HG02763 (cell line): ENCODE measurements around the gene SAP30BP.

ENCODE experiments used
- ATAC-seq: cut with Tn5 transposase; IDR thresholded peaks from one replicate; pipeline ENCODE4 v1.9.1; 2021; ENCODE audit warnings: mild to moderate bottlenecking, moderate library complexity; ENCODE audit not compliant: unreplicated experiment

The SAP30BP gene

DNA sequence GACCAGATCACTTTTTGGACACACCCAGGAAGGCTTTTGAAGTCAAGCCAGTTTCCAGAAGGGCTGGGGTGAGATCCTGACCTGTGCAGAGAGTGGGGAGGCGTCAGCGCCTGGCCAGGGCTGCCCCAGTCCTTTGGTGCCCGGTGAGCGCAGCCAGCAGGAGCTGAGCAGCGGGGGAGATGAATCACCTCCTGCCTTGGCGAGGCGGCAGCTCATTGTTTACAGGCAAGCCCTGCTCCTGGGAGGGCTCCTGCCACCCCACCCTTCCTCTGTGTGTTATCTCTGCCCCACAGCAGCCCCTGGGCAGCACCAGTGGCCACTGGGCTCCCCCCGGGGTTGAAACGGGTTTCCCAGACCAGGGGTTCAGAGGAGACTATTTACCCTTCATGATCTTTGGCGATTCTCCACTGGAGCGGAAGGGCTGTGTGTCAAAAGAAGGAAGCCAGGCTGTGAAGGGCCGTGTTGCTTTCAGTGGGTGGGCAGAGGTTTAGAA is 40.0 kb downstream of the SAP30BP start:
- no peak for ATAC-seq

DNA sequence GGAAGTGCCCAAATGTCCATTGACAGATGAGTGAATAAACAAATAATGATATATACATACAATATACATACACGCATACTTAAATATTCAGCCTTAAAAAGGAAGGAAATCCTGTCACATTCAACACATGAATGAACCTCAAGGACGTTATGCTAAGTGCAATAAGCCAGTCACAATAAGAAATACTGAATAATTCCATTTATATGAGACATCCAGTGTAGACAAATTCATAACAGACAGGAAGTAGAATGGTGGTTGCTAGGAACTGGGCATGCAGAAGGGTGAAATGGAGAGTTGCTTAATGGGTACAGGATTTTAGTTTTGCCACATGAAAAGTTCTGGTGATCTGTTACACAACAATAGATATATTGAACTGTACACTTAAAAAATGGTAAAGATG is 45.3 kb downstream of the SAP30BP start:
- ATAC-seq, result no peak

DNA sequence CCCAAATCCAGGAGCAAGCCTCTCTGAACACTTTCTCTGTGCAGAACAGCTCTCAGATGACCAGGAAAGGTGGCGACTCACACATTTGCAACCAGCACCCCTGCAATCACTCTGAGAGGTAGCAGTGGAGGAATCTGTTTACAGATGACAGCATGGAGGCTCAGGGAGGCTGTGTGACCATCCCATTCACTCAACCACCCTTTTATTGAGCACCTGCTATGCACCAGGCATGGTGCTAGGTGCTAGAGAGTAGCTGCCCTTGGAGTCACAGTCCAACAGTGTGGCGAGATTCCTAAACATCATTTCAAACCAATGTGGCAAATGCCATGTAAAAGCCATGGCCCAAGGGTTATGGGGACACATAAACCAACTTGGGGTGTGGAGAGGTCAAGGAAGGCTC is 52.6 kb downstream of the SAP30BP start:
- no peak for ATAC-seq

DNA sequence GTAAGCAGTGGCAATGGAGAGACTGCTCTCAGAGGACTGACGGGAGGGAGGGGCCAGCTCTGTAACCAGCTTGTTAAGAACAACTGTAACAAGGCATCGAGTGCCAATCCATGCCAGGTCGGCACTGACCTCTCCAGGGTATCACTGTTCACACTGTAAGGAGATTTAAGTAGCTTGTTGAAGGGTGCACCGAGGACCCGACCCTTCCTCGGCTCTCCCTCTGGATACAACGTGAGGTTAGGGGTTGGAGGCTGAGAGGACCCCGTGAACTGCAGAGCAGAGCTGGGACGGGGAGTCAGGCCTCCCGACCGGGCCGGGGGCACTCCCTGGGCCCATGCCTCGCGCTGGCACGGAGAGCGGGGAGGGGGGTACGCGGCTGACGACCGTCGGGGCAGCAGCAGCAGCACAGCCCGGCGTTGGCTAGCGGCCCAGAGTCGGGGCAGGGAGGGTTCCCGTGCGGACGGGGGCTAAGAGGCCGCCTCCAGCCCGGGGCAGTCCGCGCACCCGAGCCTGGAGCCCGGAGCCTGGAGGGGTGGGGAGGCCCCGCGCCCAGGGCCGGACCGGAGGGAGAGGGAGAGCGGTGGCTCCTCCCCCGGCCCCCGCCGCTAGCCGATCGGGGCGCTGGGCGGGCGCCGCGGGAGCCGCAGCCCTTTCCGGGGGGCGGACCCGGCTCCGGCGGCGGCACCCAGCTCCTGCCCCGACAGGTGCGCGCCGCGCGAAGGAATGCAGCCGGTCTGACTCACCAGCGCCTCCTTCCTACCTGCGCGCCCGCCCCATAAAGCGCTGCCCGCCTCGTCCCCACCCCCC is 53.7 kb downstream of the SAP30BP start, which contains the start of gene ITGB4:
Gene ITGB4, plus strand, starts transcription at position 804 of the 807 bp plus-strand sequence. CDS start 3,245 bp downstream, outside the sequence.
- ATAC-seq, result no peak

DNA sequence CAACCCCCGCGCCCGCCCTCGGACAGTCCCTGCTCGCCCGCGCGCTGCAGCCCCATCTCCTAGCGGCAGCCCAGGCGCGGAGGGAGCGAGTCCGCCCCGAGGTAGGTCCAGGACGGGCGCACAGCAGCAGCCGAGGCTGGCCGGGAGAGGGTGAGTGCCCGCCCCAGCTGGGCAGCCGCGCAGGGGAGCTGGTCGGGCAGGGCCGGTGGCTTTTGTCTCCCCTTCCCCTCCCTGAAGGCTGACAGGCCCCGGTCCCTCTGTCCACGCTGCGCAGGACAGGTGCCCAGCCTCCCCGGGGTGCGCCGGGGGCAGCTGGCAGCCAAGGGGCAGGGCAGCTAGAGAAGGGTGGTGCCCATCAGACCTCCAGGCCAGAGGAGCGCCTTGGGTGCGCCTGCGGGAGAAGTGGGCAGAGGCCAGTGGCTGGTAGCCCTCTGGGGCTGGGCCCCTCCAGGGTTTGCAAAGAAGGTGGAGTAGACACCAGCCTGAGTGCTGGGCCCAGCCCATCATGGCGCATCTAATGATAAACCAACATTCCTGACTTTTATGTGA is 54.4 kb downstream of the SAP30BP start:
- ATAC-seq, result no peak

DNA sequence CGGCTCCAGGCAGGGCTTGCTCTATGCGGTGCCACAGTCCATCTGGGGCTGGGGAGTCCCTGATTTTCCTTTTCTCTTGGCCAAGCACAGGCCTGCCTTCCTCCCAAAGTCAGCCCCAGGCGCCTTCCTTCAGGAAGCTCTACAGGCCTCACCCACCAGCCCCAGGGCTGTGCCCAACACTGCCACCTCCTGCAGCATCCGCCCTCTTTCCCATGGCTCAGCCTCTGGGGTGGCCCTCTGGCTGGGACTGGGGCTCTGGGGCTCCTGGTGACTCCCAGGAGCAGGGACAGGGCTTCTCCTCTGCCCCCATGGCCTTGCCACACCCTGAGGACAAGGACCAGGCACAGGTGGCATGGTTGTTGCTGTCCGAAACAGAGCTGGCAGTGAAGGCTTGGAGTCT is 54.9 kb downstream of the SAP30BP start:
- ATAC-seq, result no peak

DNA sequence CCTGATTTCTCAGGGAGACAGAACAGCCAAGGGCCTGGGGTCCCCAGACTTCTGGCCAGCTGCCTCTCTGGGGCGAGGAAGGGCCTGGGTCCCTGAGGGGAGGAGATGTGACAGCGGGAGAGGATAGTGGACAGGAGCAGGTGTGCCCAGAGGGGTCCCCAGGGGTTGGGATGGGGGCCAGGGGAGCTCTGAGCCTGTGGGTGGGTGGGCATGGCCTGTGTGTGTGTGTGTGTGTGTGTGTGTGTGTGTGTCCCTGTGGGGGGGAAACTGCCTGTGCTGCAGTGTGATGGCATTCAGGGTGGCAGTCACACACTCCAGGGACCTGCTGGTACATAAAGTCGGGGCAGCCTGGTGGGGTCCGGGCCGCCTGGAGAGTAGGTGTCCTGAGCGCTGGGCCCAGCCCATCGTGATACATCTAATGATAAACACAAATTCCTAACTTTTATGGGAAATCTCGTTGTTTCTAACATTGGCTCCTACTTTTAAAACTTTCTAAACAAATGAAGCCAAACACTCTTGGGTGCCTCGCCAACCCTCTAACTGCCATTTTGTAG is 55.5 kb downstream of the SAP30BP start:
- no peak for ATAC-seq

DNA sequence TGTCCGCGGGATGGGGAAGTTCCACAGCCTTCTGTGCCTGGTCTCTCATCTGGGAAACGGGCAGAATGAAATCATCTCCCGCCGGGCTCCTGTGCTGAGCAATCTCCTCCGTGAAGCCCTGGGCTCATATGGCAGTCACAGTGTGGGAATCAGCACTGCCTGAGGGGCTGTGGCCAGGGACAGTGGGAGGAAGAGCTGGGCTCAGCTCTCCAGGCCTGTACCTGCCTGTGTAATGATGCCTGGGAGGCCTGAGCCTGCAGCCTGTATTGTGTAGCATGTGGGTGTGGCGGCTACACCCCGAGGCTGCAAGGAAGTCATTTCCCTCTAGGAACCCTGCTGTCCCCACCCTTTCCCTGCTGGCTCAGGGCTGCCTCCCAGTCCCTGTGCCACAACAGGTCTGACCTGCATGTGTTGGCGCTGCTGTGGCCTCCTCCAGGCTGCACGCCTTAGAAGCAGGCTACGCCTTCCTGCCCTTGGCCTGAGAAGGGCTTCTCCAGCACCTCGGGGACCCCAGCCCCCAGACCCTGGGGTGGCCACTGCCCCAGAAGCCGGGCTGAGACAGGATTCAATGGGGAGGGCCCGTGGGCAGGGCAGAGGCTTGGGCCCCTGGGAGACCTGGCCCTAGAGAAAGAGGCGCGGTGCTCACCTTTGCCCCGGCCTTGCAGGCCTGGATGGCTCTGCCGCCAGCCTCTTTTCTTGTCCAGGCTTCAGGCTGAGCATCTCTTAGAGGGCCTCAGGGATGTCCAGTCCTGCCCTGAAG is 56.2 kb downstream of the SAP30BP start:
- no peak for ATAC-seq

DNA sequence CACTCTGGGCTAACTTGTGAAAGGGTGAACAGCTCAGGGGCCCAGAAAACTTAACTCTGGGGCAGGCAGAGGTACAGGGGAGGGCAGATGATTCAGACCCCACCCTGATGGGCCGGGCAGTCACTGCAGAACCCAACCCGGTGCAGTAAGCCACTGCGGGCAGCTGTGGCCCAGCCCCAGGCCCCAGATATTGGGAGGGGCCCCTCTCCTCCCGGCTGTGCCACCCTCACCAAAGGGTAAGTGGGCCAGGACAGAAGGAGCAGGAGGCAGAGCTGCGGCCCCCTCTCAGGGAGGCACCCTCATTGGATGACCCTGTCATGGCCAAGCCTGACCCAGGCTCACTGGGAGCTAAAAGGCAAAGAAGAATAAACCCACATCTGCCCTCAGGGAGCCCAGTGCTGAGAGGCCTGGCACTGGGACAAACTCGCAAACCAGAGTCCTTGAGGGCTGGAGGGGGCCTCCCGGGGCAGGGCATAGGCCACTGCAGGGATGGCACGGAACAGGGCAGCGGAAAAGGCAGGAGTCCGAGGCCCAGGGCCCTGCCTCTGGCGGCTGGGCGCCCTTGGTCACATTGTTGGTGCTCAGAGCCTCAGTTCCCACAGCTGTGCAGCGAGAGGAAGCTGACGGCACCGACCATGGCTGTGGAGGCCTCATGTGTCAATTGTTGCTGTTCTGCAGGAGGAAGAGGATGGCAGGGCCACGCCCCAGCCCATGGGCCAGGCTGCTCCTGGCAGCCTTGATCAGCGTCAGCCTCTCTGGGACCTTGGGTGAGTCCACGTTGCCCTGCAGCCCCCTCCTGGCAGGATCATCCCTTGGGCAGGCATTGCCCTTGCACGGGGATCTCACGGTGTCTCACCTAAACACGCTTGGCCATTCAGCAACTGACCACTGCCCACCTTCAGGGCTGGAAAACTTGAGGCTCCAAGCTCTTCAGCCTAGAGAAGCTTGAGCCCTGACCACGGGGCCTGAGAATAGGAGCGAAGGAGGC is 57.2 kb downstream of the SAP30BP start:
- no peak for ATAC-seq

DNA sequence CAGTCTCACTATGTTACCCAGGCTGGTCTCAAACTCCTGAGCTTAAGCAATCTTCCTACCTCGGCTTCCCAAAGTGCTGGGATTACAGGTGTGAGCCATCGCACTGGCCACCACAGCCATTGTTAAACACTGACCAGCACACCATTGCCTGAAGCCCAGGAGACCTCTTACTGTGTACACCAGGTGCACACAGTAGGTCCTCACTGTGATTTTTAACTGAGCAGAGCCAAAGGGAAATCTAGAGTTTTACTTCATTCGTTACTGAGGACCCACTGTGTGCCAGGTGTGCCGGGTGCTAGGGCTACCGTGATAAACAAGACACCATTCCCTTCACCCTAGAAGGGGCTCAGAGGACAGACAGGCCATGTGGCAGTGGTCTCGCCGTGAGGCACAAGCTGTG is 58.4 kb downstream of the SAP30BP start:
- no peak for ATAC-seq

DNA sequence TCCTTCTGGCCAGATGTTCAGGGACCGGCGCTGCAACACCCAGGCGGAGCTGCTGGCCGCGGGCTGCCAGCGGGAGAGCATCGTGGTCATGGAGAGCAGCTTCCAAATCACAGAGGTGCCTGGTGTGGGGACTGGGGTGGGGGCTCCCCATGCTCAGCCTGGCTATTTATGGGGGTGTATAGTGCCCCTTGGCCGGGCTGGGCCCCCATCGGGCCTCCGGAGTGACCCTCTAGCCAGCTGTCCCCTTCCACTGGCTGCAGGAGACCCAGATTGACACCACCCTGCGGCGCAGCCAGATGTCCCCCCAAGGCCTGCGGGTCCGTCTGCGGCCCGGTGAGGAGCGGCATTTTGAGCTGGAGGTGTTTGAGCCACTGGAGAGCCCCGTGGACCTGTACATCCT is 60.3 kb downstream of the SAP30BP start:
- no peak for ATAC-seq

DNA sequence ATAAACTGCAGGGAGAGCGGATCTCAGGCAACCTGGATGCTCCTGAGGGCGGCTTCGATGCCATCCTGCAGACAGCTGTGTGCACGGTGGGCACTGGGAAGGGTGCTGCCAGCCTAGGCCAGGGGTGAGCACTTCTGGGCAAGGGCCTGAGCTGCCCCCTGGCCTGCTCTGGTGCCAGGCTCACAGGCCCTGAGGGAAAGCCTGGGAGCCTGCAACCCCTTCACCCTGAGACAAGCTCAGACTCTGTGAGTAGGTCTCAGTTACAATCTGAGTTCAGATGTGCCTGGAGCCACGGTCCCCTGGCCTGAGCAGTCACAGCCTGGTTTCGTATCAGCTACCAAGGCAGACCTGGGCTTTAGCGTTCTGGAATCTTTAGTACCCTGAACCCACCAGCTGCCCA is 62.2 kb downstream of the SAP30BP start:
- ATAC-seq, result no peak

DNA sequence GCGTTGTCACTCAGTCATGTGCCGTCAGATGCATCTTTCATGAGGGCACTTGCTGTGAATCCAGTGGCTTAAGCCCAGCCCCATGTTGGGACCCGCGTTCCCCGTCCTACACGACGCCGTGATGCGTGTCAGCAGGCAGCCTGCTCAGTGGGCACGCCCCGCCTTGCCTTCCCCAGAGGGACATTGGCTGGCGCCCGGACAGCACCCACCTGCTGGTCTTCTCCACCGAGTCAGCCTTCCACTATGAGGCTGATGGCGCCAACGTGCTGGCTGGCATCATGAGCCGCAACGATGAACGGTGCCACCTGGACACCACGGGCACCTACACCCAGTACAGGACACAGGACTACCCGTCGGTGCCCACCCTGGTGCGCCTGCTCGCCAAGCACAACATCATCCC is 62.9 kb downstream of the SAP30BP start:
- no peak for ATAC-seq

DNA sequence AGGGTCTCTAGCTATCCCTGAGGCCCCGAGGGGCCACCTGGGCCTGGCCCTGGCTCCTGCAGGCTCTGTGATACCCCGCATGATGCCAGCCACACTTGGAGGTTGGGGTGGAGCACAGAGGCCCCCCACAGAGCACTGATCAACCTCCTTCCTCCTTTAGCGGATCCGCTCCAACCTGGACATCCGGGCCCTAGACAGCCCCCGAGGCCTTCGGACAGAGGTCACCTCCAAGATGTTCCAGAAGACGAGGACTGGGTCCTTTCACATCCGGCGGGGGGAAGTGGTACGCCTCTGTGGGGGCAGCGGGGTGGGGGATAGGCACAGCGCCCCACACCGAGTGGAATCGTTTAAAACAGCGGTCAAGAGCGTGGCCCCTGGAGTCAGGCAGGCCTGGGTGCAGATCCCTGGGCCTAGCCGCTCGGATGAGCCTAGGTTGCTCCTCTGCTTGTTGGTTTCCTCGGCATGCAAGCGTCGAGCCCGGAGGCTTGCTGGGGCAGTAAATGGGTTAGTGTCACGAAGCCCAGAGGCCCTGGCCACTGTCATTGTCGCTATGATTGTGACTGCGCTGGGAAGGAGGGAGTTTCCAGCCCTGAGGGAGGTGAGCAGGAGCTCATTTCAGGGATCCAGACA is 64.1 kb downstream of the SAP30BP start:
- ATAC-seq, result no peak

DNA sequence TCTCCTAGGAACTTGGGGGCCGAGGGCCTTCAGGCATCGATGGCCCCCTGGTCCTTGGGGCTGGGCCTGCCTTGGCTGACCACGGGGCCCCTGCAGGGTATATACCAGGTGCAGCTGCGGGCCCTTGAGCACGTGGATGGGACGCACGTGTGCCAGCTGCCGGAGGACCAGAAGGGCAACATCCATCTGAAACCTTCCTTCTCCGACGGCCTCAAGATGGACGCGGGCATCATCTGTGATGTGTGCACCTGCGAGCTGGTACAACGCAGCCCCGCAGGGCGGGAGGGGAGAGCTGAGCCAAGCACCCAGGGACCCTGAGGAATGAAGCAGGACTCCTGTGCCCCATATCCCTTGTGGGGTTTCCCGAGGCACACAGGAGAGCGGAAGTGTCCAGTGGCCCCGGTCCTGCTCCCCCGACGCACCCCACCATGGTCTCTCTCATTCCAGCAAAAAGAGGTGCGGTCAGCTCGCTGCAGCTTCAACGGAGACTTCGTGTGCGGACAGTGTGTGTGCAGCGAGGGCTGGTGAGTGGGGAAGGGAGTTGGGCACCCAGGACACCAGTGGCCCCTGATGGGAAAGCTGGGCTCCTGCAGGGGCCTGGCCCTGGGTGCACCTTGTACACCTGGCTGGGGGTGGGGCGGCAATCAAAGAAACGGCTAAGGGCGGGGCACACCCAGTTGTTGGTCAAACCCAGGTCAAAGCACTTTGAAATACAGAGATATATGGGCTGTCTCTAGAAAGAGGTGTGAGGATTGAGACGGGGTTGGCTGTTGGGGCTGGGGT is 64.8 kb downstream of the SAP30BP start:
- no peak for ATAC-seq

DNA sequence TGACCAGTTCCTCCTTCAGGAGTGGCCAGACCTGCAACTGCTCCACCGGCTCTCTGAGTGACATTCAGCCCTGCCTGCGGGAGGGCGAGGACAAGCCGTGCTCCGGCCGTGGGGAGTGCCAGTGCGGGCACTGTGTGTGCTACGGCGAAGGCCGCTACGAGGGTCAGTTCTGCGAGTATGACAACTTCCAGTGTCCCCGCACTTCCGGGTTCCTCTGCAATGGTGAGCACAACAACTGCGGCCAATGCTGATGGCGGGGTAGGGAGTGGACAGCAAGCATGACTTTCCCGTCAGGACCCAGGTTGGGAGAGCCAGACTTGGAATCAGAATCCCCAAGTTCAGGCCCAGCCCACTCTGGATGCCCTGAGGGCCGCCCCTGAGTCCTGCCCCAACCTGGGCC is 66.3 kb downstream of the SAP30BP start:
- no peak for ATAC-seq

DNA sequence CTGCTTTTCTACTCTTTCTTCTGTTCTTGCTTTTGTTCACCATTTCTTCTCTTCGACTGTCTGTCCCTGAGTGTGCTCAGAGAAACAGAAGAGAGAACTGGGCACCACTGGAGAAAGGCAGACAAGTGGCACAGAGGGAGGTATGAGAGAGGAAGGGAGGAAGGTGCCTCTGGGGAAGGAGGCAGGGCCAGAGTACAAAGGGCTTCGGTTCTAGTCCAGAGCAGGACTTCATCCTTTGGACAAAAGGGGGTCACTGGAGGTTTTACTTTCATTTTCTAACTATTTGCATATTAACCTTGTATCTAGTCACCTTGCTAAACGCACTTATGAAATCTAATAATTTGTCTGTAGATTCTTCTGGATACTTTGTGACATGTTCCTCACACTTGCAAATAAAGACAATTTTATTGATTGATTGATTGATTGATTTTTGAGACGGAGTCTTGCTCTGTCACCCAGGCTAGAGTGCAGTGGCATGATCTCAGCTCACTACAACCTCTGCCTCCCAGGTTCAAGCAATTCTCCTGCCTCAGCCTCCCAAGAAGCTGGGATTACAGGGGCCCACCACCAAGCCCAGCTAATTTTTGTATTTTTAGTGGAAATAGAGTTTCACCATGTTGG is 67.6 kb downstream of the SAP30BP start:
- no peak for ATAC-seq

DNA sequence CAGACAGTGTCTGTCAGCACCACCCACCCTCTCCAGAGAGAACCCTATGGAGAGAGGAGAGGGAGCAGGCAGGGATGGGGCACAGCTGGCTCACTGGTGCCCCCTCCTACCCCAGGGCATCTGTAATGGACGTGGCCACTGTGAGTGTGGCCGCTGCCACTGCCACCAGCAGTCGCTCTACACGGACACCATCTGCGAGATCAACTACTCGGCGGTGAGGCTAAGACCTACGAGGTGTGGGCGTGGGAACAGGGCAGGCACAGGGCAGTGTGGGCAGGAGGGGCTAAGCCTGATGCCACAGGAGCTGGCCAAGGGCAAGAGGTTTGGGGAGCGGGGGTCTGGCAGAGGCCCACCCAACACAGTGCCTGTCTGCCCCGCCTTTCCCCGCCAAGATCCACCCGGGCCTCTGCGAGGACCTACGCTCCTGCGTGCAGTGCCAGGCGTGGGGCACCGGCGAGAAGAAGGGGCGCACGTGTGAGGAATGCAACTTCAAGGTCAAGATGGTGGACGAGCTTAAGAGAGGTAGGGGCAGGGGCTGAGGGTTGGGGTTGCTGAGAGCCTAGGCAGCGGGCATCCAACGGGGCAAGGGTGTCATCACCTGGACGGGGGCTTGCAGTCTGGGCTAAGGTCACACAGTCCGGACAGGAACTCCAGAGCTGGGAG is 69.2 kb downstream of the SAP30BP start:
- ATAC-seq, result no peak
